Kidney (tissue), 14 donors: ENCODE measurements around the gene RASAL3. TPM values are rescaled to one million over a fixed set of nuclear protein-coding genes. Genes with fewer than 3 reads are reported as not detected.

ENCODE experiments used
- DNase-seq, 5 donors: peaks; one replicate each; pipeline ENCODE4 v3.0.0-alpha.2; 2013 to 2020
- FAIRE-seq: peaks from 2 replicates; lab custom pipeline; 2012; peaks lifted over from hg19 to GRCh38; lab: Jason Lieb, UNC
- H3K27ac ChIP-seq, 2 donors: one replicate each; pipeline ENCODE4 v1.7.0; 2013; ENCODE audit warnings: low read depth in 2 of 2, low read length in 2 of 2, inconsistent platforms in 1 of 2
- H3K27me3 ChIP-seq: one replicate; pipeline ENCODE4 v1.7.1; 2013; ENCODE audit warnings: low read length, inconsistent platforms; ENCODE audit not compliant: control insufficient read depth, insufficient read depth
- H3K36me3 ChIP-seq, 3 donors: one replicate each; pipeline versions ENCODE4 v1.7.0 to v1.7.1; 2013; ENCODE audit warnings: low read length in 3 of 3, control low read depth in 1 of 3, inconsistent platforms in 1 of 3; ENCODE audit not compliant: insufficient read depth in 3 of 3, control insufficient read depth in 2 of 3
- H3K4me1 ChIP-seq, 3 donors: one replicate each; pipeline versions ENCODE4 v1.7.0 to v1.7.1; 2013; ENCODE audit warnings: low read length in 3 of 3, inconsistent platforms in 1 of 3, low read depth in 1 of 3; ENCODE audit not compliant: control insufficient read depth in 2 of 3, insufficient read depth in 2 of 3
- H3K4me3 ChIP-seq, 3 donors: one replicate each; pipeline versions ENCODE4 v1.7.0 to v1.8.1; 2013; ENCODE audit warnings: low read length in 3 of 3, control low read depth in 1 of 3, inconsistent platforms in 1 of 3
- H3K9ac ChIP-seq, 3 donors: one replicate each; pipeline versions ENCODE4 v1.7.0 to v1.7.1; 2013; ENCODE audit warnings: low read length in 3 of 3, control low read depth in 1 of 3, inconsistent platforms in 1 of 3
- H3K9me3 ChIP-seq, 3 donors: one replicate each; pipeline versions ENCODE4 v1.7.0 to v1.7.1; 2013; ENCODE audit warnings: low read length in 3 of 3, control low read depth in 1 of 3, inconsistent platforms in 1 of 3; ENCODE audit not compliant: control insufficient read depth in 2 of 3, insufficient read depth in 1 of 3
- CTCF ChIP-seq: IDR thresholded peaks from 3 replicates; pipeline ENCODE4 v1.5.1; 2012; ENCODE audit warnings: mild to moderate bottlenecking, moderate library complexity, borderline replicate concordance; ENCODE audit not compliant: insufficient read depth; ENCODE audit errors: extremely low read depth
- intact Hi-C: fragments of 100-400 bp; cut with DNase I; formaldehyde crosslinking; loops from one replicate; pipeline ENCODE4 v1.11.1; 2022
- polyA plus RNA-seq: library from polyadenylated mRNA; stranded (reverse); fragments of 350-450 nt; fragmentation: Illumina TruSeq; extraction: RNeasy Lipid Tissue Mini Kit (QIAGEN cat#74804); gene quantifications from one replicate; pipeline ENCODE4 v1.2.3, GENCODE V29; 2014; ENCODE audit warnings: low read depth, low replicate concordance; ENCODE audit not compliant: insufficient read depth
- total RNA-seq: library from RNA; stranded (reverse); fragmentation: NEBNext Ultra II Directional; extraction: Animal tissue kit (Norgen Biotek cat#: 25700); gene quantifications from one replicate; pipeline ENCODE4 v1.2.1, GENCODE V29; 2021
- donor health status: control.
- donor health status: control.
- donor health status: control.
- donor health status: control.
- donor health status: control.
- donor health status: DM: yes; HTN: yes; CAD: no.
- donor health status: Normal renal cell carcinoma (clear cell type).

Gene RASAL3
- total and polyA plus RNA-seq, 2 donors from 2014 or later = 1.5 to 12.1 TPM

- H3K27ac ChIP-seq = no peak overlapping the region
- H3K4me1 ChIP-seq = no peaks in the 10 kb centered on the region
- intact Hi-C loops = no loop called here
- no peaks in the 10 kb centered on the region for H3K27me3 ChIP-seq
- no peak overlapping the region for H3K9ac ChIP-seq
- H3K9me3 ChIP-seq = no peaks in the 10 kb centered on the region
- FAIRE-seq (no peak), DNase-seq (peak in 1 of 5 donors; percentile 0)
- no peak overlapping the region for H3K4me3 ChIP-seq
- no peak for TF ChIP-seq CTCF
- H3K36me3 ChIP-seq = no peaks in the 10 kb centered on the region
These were observed 37.3 kb upstream of the RASAL3 start for GRCh38 chr19:15501596-15501995.

DNA sequence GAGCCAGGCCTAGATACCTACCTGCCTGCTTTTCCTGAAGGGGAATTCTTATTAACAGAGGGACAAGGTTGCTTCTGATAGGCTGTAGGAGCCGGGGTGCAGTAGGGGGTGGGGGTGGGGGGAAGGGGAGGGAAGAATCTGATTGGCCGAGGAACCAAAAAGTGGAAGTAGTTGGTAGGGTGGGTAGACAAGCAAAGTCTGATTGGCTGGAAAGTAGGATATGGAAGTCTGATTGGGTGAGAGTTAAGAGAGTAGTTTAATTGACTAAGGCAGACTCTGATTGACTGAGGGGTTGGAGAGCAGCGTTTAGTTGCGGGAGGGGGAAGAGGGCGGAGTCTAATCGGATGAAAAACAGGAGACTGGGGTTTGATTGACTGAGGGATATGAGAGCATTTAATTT is 34.6 kb upstream of the RASAL3 start:
- H3K27ac ChIP-seq = no peak overlapping the region
- no peaks in the 10 kb centered on the region for H3K4me1 ChIP-seq
- TF ChIP-seq CTCF = no peak
- H3K27me3 ChIP-seq = no peaks in the 10 kb centered on the region
- intact Hi-C loops = no loop called here
- FAIRE-seq (no peak), DNase-seq (no peak)
- H3K4me3 ChIP-seq = no peak overlapping the region
- H3K9me3 ChIP-seq = no peaks in the 10 kb centered on the region
- H3K36me3 ChIP-seq = no peaks in the 10 kb centered on the region
- no peak overlapping the region for H3K9ac ChIP-seq

GRCh38 chr19:15498156-15498858 is 34.0 kb upstream of the RASAL3 start:
- Histone ChIP-seq H3K36me3 (no peaks in the 10 kb centered on the region), H3K27ac (no peak overlapping the region)
- intact Hi-C loops = no loop called here

More at GRCh38 chr19:15498156-15498858, 34.0 kb upstream of the RASAL3 start:
- Histone ChIP-seq H3K4me3 (no peak overlapping the region), H3K9ac (no peak overlapping the region), H3K9me3 (no peaks in the 10 kb centered on the region), H3K27me3 (no peaks in the 10 kb centered on the region), H3K4me1 (no peaks in the 10 kb centered on the region)
- no peak for TF ChIP-seq CTCF
- FAIRE-seq (no peak), DNase-seq (peak in 1 of 5 donors; percentile 4)
